GM19043 (cell line): ENCODE results near the gene SKAP1.
"Not testable (repeated sequence)": the region's sequence is repeated elsewhere in the genome, so short reads cannot be mapped to it uniquely, and the experiment has no call there.

Experiments used
- ATAC-seq: cut with Tn5 transposase; IDR thresholded peaks from one replicate; pipeline ENCODE4 v1.9.1; 2021; ENCODE audit warnings: low read depth; ENCODE audit not compliant: unreplicated experiment

Gene SKAP1

DNA sequence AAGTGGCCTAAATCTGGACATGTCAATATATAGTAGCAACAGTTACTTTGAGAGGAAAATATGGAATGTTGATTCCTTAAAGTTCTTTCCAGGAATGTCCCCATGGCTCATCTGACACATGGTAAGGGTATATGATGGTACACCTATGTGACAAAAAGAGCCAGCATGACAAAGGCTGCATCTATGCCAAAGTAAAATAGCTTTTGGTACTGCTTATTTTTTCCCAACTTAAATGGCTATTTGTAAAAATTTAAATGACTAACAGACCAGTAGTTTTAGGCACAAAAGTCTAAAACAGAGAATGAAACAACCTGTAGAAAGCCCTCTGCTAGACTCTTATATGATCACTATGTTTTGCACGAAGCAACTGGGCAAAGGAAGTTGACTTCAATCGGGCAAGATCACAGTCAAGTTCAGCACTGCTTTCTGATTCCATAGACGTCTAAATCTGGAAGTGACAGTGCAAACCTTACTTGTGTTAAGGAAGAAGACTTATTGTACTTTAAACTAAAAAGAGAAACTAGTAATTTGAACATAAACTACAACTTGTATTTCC, 135.1 kb downstream of the SKAP1 start:
- ATAC-seq, result no peak

DNA sequence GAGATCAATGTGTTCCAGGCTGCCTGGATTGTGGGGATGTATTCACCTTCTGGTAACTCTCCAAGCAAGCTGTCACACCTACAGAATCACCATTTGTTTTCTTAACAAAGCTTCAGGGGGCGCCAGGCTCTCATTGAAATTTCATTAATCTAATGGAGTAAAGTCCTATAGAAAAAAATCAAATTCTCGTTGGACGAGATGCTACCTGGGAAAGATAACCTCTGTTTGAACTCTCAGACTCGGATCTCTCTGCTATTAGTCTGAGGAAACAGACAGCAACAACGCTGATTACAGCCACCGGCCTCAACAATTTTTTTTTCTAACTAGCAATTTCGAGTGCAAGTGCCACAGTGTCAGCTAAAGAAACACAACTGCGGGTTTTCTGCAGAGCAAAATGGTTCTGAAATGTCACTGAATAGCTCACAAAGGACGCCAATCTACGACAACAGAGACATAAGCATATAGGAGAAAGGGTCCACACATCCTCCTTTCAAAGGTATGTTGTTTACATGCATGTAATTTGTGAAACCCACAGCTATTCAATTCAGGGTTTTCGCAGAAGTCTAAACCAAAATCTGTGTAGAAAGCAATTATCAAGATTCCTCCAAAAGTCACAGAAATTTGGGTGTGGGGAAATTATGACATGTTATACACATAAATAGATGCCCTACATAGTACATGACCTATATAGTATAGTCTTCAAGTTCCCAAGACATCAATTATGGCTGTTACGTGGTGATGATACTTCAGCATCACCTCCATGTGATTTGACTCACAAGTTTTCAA, 135.8 kb downstream of the SKAP1 start:
- no peak for ATAC-seq

DNA sequence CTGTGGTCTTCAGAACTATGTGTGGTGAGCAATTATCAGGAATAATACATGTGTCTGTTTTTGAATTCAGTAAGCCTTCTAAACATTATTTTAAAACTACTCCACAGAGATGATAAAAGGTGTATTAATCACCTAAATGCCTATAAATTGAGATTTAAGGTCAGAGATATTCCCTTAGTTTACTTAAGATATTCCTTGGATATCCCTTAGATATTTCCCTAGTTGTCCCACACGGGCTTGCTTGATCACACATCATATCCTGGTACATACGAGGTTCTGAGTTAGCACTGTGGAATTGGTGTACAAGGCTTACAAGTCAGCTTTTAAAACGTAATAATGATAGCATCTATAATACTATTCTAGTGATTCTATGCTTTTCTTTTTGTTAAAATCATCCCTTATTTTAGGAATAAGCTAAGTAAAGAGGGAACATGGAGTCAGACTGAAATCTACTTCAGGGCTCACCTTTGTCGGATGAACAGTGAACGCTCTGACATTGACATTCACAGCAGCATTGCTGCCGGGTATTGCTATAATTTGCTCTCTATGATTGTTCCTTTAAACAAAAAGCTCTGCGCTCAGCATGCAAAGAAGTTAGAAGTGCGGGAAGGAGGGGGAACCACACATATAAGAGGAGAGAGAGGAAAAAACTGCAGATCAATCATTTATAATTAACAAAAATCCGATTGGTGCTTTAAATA, 136.5 kb downstream of the SKAP1 start:
- ATAC-seq, result no peak

DNA sequence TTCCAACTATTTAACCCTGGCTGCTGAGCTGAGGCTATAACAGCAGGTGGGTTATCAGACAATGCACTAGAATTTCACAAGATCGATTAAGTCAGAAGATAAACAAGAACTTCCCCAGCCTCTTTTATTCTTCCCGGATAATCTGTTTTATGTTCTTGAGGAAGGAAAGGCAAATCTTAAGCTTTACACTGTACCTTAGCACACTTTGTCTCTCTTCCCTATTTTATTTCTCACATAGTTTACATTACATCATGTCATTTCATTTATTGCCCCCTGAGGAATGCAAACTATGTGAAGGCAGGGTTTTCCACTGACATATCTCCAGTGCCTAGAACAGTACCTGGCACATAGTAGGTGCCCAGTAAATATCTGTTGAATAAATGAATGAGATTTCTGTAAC, 139.6 kb downstream of the SKAP1 start:
- ATAC-seq, result no peak

DNA sequence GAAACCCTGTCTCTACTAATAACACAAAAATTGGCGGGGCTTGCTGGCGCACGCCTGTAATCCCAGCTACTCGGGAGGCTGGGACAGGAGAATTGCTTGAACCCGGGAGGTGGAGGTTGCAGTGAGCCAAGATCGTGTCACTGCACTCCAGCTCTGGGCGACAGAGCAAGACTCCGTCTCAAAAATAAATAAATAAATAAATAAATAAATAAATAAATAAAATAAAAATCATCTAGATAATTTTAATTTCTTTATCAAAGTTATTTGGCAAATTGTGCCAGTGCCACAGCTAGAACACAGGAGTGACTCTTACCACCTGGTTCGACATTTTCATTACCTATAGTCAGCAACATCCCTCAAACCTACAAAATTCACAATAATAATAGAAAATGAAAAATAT, 143.1 kb downstream of the SKAP1 start:
- not testable (repeated sequence) for ATAC-seq

DNA sequence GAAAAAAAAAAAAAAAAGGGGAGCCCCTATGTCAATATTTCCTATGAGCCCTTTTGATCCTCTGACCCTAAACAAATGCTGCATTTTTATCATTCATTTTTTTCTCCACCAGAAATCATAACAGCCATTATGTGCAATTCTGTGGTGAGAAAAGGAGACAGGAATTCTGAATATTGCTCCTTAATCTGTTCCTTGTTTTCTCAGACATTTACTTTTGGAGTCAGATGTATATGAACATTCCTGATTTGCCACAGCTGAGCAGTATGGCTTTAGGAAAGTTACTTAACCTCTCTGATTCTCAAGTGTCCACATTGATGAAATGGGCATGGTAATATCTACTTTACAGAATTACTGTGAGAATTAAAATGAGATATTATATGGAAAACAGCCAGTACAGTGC, 144.4 kb downstream of the SKAP1 start:
- no peak for ATAC-seq

DNA sequence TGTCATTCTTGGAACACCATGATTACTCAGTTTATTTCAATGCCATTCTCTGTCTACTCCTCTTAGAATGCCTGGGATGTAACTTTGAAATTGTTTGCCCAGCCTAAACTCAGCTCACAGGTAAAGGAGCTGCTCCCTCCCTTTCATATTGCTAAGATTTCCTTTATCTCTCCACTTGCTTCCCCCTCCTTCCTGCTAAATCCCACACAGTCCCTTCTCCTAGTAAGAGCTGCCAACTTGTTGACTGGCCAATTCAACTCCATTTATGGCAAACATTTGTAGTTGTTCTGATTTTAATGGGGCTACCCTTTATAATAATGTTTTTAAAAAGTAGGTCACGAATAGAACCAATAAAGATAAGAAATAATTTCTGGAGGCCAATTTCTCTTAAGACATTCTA, 146.1 kb downstream of the SKAP1 start:
- ATAC-seq, result no peak

DNA sequence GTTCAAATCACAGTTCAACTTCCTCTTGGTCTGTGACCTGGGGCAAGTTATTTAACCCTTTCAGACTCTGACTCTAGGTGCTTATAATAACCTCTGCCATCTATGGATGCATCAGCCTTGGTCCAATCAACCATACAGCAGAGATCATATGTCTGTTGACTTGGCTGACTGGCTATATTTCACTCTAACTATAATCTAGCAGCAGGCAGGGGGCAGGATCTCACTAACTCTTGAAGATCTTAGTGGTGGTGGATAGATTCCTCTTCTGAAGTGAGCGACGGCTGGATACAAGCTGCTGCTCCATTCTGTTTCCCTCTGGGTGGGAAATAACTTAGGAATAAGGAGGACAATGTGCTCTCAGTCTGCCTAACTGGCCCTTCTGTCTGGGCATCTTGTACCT, 146.6 kb downstream of the SKAP1 start:
- no peak for ATAC-seq

DNA sequence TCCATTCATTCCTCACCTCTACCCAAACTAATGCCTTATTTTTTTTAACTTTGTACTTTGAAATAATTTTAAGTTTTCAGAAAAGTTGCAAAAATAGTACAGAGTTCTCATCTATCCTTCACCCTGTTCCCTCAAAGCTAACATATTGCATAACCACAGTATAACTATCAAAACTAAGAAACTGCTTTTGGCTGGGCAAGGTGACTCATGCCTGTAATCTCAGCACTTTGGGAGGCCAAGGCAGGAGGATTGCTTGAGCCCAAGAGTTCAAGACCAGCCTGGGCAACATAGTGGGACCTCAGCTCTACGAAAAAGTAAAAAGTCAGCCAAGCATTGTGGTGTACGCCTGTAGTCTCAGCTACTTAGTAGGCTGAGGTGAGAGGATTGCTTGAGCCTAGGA, 147.7 kb downstream of the SKAP1 start:
- ATAC-seq, result no peak

DNA sequence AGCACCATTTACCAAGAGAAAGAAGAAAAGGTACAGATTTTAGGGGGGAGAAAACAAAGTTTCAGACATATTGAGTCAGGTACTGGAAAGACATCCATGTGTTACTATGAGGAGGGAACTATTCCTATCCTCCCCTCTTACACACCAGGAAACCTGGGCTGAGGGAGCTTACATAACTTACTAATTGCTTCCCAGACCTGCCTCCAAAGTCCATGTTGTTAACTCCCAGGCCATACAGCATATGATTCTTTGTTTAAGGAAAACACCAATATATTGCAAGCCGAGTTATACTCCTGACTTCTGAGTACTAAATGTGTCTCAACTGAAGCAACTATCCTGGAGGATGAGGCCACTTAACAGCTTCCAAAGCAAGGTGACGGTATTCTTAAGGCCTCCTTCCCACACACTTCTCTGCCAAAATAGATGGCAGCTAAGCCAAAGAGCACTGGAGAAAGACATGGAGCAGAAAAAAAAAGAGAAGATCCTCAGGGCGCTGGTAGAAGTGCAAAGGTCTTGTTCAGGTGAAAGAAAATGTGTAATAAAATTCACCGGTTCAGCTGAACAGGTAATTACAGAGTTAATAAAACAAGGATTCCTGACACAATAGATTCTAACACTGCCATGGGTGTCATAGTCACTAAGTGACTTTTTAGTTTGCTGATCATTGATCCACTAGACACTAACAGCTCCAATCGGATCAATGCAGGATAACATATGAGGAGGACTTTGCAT, 151.1 kb downstream of the SKAP1 start:
- ATAC-seq, result no peak

DNA sequence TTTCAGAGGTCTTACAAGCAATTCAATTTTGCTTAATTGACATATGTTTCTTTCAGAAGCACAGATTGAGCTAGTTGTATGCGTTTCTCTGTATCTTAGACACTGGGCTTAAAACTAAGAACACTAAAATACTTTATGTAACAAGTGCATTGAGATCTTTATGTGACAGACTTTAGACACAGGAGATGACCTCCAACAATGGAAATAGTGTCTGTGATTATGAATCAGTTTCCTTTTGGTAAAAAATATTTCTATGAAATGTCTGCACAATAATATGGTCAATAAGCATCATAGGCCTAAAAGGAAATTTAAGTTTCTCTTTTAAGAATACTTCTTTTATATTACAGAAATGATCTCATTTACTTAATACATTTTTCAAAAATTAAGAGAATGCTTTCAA, 153.2 kb downstream of the SKAP1 start:
- no peak for ATAC-seq

DNA sequence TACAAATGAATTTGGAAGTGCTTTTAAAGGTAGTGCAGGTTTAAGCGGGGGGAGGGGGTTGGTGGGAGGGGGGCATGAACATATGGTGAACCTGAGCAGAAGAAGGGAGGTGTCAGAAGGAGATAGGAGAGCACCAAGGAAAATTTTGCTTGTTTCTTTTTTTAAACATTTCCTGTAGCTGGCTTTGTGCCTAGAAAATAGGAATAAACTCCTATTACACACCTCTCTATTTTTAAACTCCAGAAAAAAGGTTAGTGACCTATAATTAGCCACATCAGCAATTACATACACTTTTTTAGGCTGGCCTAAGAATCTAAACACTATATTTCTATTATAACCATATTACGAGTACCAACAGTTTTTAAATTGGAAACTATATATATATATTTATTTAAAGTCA, 159.1 kb downstream of the SKAP1 start:
- ATAC-seq, result no peak

DNA sequence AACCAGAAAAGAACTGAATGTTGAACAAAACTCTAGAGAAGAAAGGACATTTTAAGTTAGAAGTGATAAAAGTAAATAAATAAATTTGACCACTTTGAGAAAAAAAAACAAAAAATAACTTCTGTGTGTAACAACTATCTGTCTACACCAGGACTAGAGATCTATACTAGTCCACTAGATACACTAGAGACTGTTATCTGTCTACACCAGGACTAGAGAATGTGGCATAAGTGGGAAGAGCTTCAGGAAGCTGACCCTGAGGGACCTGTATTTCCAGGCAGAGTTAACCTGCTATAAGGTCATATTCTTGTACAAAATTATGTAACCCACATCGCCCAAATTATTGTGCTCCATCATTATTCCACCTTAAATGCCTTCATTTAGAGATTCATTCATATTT, 160.8 kb downstream of the SKAP1 start:
- no peak for ATAC-seq

DNA sequence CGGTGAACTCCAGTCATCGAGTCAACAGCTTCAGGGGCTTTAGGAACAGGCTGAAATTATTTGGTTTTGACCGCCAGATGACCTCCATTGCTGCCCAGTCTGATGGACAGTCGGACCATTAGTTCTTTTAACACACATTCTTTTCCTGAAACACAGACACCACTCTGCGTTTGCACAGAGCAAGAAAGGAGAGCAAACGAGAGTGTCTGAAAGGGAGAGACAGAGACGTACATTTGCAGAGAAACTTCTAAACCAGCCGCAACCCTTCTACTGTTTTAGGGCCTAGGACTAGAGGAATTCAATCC, 166.3 kb downstream of the SKAP1 start:
- ATAC-seq, result no peak

DNA sequence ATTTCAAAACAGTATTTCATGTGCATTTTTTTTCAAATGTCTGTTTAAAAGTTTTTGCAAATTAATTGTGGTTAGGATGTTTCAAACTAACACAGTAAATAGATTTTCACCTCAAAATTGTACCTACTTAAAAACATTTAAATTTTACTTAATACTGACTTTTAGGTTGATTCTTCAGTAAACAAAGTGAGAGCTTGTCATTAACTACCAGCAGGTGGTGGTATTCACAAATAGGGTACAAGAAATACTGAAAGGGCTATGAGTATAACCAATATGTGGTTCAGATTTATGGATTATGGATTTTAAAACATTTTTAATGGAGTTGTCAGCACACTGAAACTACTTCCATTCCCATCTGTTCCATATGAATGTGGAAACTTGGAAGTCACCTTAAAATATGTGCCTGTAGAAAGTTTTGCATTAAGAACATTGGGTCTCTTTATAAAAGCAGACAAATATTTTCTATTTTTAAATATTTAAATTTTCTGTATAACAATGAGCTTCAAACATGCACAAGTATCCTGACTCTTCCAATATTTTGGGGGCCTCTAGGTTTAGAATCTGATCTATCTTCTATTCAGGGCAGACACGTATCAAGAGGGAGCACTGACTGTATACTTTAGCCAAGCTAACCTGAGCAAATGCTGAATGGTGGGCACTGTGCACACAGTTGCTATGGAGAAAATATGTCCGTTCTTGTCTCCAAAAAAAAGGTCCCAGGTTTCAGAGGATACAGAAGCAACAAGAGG, 166.9 kb downstream of the SKAP1 start:
- ATAC-seq, result no peak

DNA sequence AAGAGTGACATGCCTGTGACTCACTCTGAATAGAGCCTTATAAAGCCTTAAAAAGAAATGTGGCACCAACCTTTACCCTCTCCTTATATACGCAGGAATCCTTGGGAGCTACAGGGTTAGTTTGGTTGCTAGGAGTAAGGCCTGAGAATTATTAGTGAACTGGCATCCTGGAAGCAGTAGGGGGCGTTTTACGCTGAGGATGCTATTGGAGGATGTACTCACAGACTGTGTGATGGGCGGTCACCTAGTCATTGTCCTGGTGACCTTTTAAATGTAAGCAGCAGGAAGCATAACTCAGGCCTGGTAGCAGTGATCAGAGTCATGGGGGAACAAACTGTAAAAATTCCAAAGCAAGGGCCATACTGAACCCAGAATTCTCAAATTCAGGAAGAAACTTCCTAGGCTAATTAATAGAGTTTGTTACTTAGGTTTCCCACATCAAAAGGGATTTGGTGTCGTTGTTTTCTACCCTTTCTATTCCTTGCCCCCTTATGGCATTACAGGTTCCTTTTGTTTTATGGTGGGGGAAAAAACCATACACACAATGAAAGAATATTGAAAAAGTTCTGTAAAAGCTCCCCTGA, 168.6 kb downstream of the SKAP1 start:
- ATAC-seq, result no peak

DNA sequence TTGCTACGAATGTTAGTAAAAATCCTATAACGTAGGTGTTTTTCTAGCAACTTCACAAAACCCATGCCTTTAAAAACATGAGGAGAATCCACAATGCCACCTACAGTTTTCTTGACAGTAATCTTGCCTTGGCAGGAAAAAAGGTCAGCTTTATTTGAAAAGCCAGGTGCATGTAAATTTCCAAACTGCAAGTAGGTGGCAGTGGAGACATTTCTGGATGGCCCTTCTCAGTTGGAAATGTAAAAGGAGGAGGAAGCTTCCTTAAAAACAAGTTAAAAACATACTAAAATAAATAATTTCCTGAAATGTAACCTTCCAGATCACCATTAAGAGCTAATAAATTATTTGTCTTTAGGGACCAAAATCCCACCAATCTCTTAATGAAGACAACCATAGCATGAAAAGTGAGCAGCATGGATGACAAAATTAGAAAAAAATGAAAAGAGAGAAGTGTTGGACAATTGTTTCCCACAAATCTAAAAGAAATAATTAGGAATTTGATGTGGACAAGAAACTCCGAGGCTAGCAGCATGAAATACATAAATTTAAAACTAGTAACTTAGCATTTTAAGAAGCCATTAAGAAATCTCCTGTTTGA, 170.2 kb downstream of the SKAP1 start:
- no peak for ATAC-seq

DNA sequence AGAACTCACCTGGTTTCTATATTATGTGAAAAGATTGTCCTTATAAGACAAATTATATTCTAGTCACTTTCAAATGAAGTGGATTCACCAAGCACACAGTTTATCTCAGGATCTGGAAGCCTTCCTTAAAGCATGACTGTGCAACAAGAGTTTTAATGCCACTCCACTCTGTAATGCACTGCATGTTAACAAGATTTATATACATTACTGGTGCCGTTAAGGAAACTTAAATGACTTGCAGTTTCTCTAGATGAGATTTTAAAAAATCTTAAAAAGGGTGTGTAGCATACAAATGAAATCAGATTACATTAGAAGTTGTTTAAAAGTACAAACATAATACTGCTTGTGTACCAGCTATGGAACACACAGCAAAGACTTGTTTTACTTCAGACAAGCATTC, 171.7 kb downstream of the SKAP1 start:
- no peak for ATAC-seq

DNA sequence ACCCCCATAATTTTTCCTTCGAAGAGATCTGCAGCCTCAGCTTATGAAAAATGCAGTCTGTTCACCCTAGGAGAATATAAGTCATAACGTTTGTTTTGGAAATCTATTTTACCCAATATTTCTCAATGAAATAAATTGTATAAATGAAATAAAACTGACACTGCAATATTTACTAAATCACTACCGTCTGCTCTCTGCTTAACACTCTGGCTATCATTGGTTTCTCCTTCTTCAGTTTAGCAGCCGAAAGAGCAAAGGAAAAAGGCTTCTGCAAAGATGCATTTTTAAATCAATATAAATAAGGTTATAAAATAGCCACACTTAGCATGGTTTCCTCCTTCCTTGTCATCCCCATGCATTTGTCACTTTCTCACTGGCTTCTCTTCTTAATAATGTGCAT, 174.3 kb downstream of the SKAP1 start:
- no peak for ATAC-seq

DNA sequence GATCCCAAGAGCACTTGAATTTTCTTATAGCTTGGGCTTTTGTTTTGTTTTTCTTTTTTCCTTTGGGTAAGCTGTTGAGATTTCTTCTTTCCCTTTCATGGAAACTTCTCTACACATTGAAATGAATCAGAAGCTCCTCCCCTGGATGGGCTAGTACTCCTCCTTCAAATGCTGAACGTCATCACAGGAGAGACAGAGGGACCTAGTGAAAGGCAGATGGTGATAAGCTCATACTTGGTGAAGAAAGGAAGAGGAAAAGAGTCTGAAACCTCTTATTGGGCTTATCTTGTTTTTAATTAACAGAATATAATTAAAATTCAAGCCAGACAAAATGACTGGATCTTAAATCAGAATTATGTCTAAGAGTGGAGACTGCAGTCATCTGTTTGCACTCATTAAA, 175.1 kb downstream of the SKAP1 start:
- ATAC-seq, result no peak
